HEK293 (cell line): ENCODE results near the gene TRMT1.

ENCODE experiments used
- CTCF ChIA-PET: fragments of 350-600 bp; formaldehyde crosslinking; extraction: SDS; loops from one replicate; lab custom pipeline; 2021; ENCODE audit warnings: antibody characterized with exemption; lab: Yijun Ruan, JAX
- POLR2A ChIA-PET: fragments of 300-600 bp; formaldehyde crosslinking; extraction: SDS; loops from one replicate; lab custom pipeline; 2020; ENCODE audit warnings: antibody characterized with exemption, inconsistent platforms; lab: Yijun Ruan, JAX
- H3K27ac ChIP-seq: fragments of 200-500 bp; sonication (Bioruptor generic); 2 replicates; pipeline ENCODE4 v1.5.1; 2014; ENCODE audit warnings: low read depth, low read length, control low read depth, inconsistent platforms; ENCODE audit errors: extremely low read depth
- H3K36me3 ChIP-seq, 2 experiments: fragments of 200-500 bp in 1 of 2; sonication (Bioruptor generic) in 1 of 2; 1 replicate in 1 of 2; 2 replicates in 1 of 2; pipeline ENCODE4 v1.5.1; 2014 to 2017; ENCODE audit warnings: inconsistent platforms in 2 of 2, low read length in 2 of 2; ENCODE audit not compliant: control insufficient read depth in 2 of 2, insufficient read depth in 1 of 2
- H3K4me1 ChIP-seq: fragments of 200-500 bp; sonication (Bioruptor generic); 2 replicates; pipeline ENCODE4 v1.5.1; 2014; ENCODE audit warnings: mild to moderate bottlenecking, low read length, inconsistent platforms; ENCODE audit not compliant: control insufficient read depth, insufficient read depth
- H3K4me3 ChIP-seq: 2 replicates; pipeline ENCODE4 v1.5.1; 2011; ENCODE audit warnings: low read depth, mild to moderate bottlenecking, control low read depth, low read length, moderate library complexity
- H3K9me3 ChIP-seq: fragments of 200-500 bp; sonication (Bioruptor generic); 2 replicates; pipeline ENCODE4 v1.5.1; 2014; ENCODE audit warnings: low read depth, low read length, inconsistent platforms; ENCODE audit not compliant: control insufficient read depth, insufficient read depth
- GLI2 ChIP-seq: fragments of 450-650 bp; formaldehyde crosslinking; IDR thresholded peaks from 2 replicates; pipeline ENCODE4; 2017; ENCODE audit warnings: missing biosample characterization, missing genetic modification characterization, low read depth, borderline replicate concordance
- GLIS2 ChIP-seq: fragments of 450-650 bp; formaldehyde crosslinking; IDR thresholded peaks from 2 replicates; pipeline ENCODE4 v1.5.1; 2016; ENCODE audit warnings: missing biosample characterization, missing genetic modification characterization
- HOXC10 ChIP-seq: sonication (generic); formaldehyde crosslinking; IDR thresholded peaks from 2 replicates; pipeline ENCODE4 v1.8.1; 2023; ENCODE audit warnings: mild to moderate bottlenecking, missing genetic modification reagents
- KLF10 ChIP-seq: fragments of 450-650 bp; IDR thresholded peaks from 2 replicates; pipeline ENCODE4 v1.5.1; 2018; ENCODE audit warnings: missing biosample characterization, mild to moderate bottlenecking, missing genetic modification characterization
- KLF7 ChIP-seq: fragments of 450-650 bp; formaldehyde crosslinking; IDR thresholded peaks from 2 replicates; pipeline ENCODE4 v1.5.1; 2016; ENCODE audit warnings: missing biosample characterization, missing genetic modification characterization, borderline replicate concordance
- KLF8 ChIP-seq: fragments of 450-650 bp; formaldehyde crosslinking; IDR thresholded peaks from 2 replicates; pipeline ENCODE4 v1.5.1; 2016; ENCODE audit warnings: missing biosample characterization, missing genetic modification characterization
- OSR2 ChIP-seq: fragments of 450-650 bp; formaldehyde crosslinking; IDR thresholded peaks from 2 replicates; pipeline ENCODE4 v1.5.1; 2016; ENCODE audit warnings: missing biosample characterization, missing genetic modification characterization
- SETDB1 ChIP-seq: IDR thresholded peaks from one replicate; pipeline ENCODE4 v1.6.1; 2017; ENCODE audit warnings: mild to moderate bottlenecking, low read length, moderate library complexity, mixed read lengths; ENCODE audit not compliant: insufficient read length
- SP2 ChIP-seq: fragments of 450-650 bp; formaldehyde crosslinking; IDR thresholded peaks from 2 replicates; pipeline ENCODE4 v1.5.1; 2016; ENCODE audit warnings: missing biosample characterization, missing genetic modification characterization
- SP3 ChIP-seq: fragments of 450-650 bp; formaldehyde crosslinking; IDR thresholded peaks from 2 replicates; pipeline ENCODE4 v1.5.1; 2016; ENCODE audit warnings: missing biosample characterization, missing genetic modification characterization
- SP7 ChIP-seq: fragments of 450-650 bp; formaldehyde crosslinking; IDR thresholded peaks from 2 replicates; pipeline ENCODE4 v1.5.1; 2016; ENCODE audit warnings: missing biosample characterization, missing genetic modification characterization
- ZBTB10 ChIP-seq: fragments of 450-650 bp; formaldehyde crosslinking; IDR thresholded peaks from 2 replicates; pipeline ENCODE4 v1.5.1; 2016; ENCODE audit warnings: missing biosample characterization, missing genetic modification characterization
- ZIC2 ChIP-seq: fragments of 450-650 bp; formaldehyde crosslinking; IDR thresholded peaks from 2 replicates; pipeline ENCODE4 v1.5.1; 2016; ENCODE audit warnings: missing biosample characterization, missing genetic modification characterization
- ZNF132 ChIP-seq: fragments of 450-650 bp; formaldehyde crosslinking; IDR thresholded peaks from 2 replicates; pipeline ENCODE4 v1.5.1; 2017; ENCODE audit warnings: missing biosample characterization, missing genetic modification characterization, borderline replicate concordance
- ZNF140 ChIP-seq: fragments of 450-650 bp; formaldehyde crosslinking; IDR thresholded peaks from 2 replicates; pipeline ENCODE4 v1.5.1; 2016; ENCODE audit warnings: missing biosample characterization, missing genetic modification characterization
- ZNF266 ChIP-seq: fragments of 450-650 bp; formaldehyde crosslinking; IDR thresholded peaks from 2 replicates; pipeline ENCODE4 v1.5.1; 2016; ENCODE audit warnings: missing biosample characterization, missing genetic modification characterization, low read depth
- ZNF426 ChIP-seq: fragments of 450-650 bp; formaldehyde crosslinking; IDR thresholded peaks from 2 replicates; pipeline ENCODE4 v1.5.1; 2017; ENCODE audit warnings: missing biosample characterization, missing genetic modification characterization, mild to moderate bottlenecking, inconsistent platforms, moderate library complexity
- ZNF433 ChIP-seq: fragments of 450-650 bp; formaldehyde crosslinking; IDR thresholded peaks from 2 replicates; pipeline ENCODE4 v1.5.1; 2016; ENCODE audit warnings: missing biosample characterization, missing genetic modification characterization, low read depth
- ZNF510 ChIP-seq: fragments of 450-650 bp; formaldehyde crosslinking; IDR thresholded peaks from 2 replicates; pipeline ENCODE4 v1.5.1; 2018; ENCODE audit warnings: mild to moderate bottlenecking, missing genetic modification characterization, missing biosample characterization; ENCODE audit not compliant: insufficient replicate concordance
- ZNF548 ChIP-seq: fragments of 450-650 bp; formaldehyde crosslinking; IDR thresholded peaks from 2 replicates; pipeline ENCODE4 v1.5.1; 2016; ENCODE audit warnings: missing biosample characterization, missing genetic modification characterization
- ZNF624 ChIP-seq: fragments of 450-650 bp; formaldehyde crosslinking; IDR thresholded peaks from 2 replicates; pipeline ENCODE4 v1.5.1; 2017; ENCODE audit warnings: missing biosample characterization, missing genetic modification characterization
- ZNF692 ChIP-seq: fragments of 450-650 bp; formaldehyde crosslinking; IDR thresholded peaks from 2 replicates; pipeline ENCODE4 v1.5.1; 2016; ENCODE audit warnings: missing biosample characterization, missing genetic modification characterization
- ZNF768 ChIP-seq: fragments of 450-650 bp; formaldehyde crosslinking; IDR thresholded peaks from 2 replicates; pipeline ENCODE4 v1.5.1; 2018; ENCODE audit warnings: missing biosample characterization, mild to moderate bottlenecking, missing genetic modification characterization
- ZNF776 ChIP-seq: fragments of 450-650 bp; formaldehyde crosslinking; IDR thresholded peaks from 2 replicates; pipeline ENCODE4 v1.5.0; 2017; ENCODE audit warnings: missing biosample characterization, missing genetic modification characterization, borderline replicate concordance
- TF ChIP-seq, protein P1 (sequence below): fragments of 450-650 bp; formaldehyde crosslinking; IDR thresholded peaks from 2 replicates; pipeline ENCODE4 v1.5.1; 2016; ENCODE audit warnings: missing biosample characterization, missing genetic modification characterization
- TF ChIP-seq, protein P2 (sequence below): fragments of 450-650 bp; formaldehyde crosslinking; optimal IDR thresholded peaks from 2 replicates; pipeline ENCODE3; 2016; ENCODE audit warnings: missing biosample characterization, mild to moderate bottlenecking, missing genetic modification characterization

The TRMT1 gene

GRCh38 chr19:13138171-13138915 is 21.8 kb upstream of the TRMT1 start (continued):
- TF ChIP-seq ZNF132 (tag by site-specific recombination) (no peak), ZNF776 (no peak), ZNF266 (tag by site-specific recombination) (no peak), SP2 (0 out of 2 replicates have a peak, but pooled peaks have one; percentile 14), ZNF692 (no peak), GLIS2 (tag by site-specific recombination) (peak; percentile 24; the same call in 1 of the 2 replicates), ZNF624 (no peak), SP3 (no peak), ZNF433 (tag by site-specific recombination) (no peak), KLF8 (peak; percentile 11; the same call in 1 of the 2 replicates), HOXC10 (CRISPR knock-in tag) (no peak), GLI2 (tag by site-specific recombination) (no peak), ZNF140 (tag by site-specific recombination) (no peak), SP7 (tag by site-specific recombination) (no peak), OSR2 (tag by site-specific recombination) (no peak), KLF10 (tag by site-specific recombination) (no peak), ZIC2 (tag by site-specific recombination) (no peak)

GRCh38 chr19:13137290-13137794 is 20.8 kb upstream of the TRMT1 start:
- H3K36me3 ChIP-seq, result peaks cover 11 to 62% of the 10 kb centered on the region in 2 experiments; a peak in 2 of 3 replicates
- POLR2A ChIA-PET, result no interaction called here
- no peak overlapping the region for H3K4me3 ChIP-seq
- H3K4me1 ChIP-seq, result no peaks in the 10 kb centered on the region
- CTCF ChIA-PET, result interaction anchor here (0.6 kb wide), 1 partner anchor 11 kb away, joined by 3 read pairs; no protein-coding TSS in a partner anchor
- no peaks in the 10 kb centered on the region for H3K9me3 ChIP-seq
- H3K27ac ChIP-seq, result no peak overlapping the region
- no peak for TF ChIP-seq ZNF768 (tag by site-specific recombination)
- no peak for TF ChIP-seq SETDB1
- TF ChIP-seq KLF7 (tag by site-specific recombination), result no peak
- TF ChIP-seq ZBTB10 (tag by site-specific recombination), result no peak
- TF ChIP-seq, protein P1, sequence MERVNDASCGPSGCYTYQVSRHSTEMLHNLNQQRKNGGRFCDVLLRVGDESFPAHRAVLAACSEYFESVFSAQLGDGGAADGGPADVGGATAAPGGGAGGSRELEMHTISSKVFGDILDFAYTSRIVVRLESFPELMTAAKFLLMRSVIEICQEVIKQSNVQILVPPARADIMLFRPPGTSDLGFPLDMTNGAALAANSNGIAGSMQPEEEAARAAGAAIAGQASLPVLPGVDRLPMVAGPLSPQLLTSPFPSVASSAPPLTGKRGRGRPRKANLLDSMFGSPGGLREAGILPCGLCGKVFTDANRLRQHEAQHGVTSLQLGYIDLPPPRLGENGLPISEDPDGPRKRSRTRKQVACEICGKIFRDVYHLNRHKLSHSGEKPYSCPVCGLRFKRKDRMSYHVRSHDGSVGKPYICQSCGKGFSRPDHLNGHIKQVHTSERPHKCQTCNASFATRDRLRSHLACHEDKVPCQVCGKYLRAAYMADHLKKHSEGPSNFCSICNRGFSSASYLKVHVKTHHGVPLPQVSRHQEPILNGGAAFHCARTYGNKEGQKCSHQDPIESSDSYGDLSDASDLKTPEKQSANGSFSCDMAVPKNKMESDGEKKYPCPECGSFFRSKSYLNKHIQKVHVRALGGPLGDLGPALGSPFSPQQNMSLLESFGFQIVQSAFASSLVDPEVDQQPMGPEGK (tag by site-specific recombination), result 0 out of 2 replicates have a peak, but pooled peaks have one; percentile 16
- TF ChIP-seq ZNF548 (tag by site-specific recombination), result no peak
- TF ChIP-seq, protein P2, sequence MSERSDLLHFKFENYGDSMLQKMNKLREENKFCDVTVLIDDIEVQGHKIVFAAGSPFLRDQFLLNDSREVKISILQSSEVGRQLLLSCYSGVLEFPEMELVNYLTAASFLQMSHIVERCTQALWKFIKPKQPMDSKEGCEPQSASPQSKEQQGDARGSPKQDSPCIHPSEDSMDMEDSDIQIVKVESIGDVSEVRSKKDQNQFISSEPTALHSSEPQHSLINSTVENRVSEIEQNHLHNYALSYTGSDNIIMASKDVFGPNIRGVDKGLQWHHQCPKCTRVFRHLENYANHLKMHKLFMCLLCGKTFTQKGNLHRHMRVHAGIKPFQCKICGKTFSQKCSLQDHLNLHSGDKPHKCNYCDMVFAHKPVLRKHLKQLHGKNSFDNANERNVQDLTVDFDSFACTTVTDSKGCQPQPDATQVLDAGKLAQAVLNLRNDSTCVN (tag by site-specific recombination), result no peak
- TF ChIP-seq ZNF510, result no peak
- no peak for TF ChIP-seq ZNF692
- no peak for TF ChIP-seq ZNF426 (tag by site-specific recombination)
